ENCODE data around the gene HMGXB4.

The HMGXB4 gene

GRCh38 chr22:35250156-35250555 lies 7.1 kb upstream of the HMGXB4 start:
- Histone ChIP-seq H4K20me1 (no peaks in the 10 kb centered on the region), H3K27me3 (no peaks in the 10 kb centered on the region), H3K27ac (no peak overlapping the region), H3K4me1 (no peaks in the 10 kb centered on the region), H3K4me3 (no peak overlapping the region), H3K9ac (no peak overlapping the region), H3K9me3 (no peaks in the 10 kb centered on the region), H3K36me3 (no peaks in the 10 kb centered on the region), H3K4me2 (no peak overlapping the region)
- TF ChIP-seq Cebpa-rat (IDR thresholded peaks at IDR 0.05): no peak

DNA sequence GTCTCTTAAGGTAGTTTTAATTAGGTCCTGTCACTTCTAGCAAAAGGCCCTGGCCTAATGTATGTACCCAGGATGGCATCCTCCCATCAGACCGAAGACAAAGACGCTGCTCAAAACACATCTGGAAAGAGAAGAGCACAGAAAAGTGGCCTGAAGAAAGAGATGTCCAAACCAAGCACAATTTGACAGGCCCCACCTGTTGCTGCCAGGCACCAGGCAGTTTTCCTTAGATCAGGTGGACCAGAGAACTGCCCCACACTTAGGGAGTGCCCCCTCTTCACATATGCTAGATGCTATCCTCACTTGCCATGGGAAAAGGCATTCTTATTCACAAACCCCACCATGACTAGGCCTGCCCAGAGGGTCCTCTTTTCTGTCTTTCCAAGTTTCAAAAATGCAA lies 3.3 kb upstream of the HMGXB4 start:
- no peaks in the 10 kb centered on the region for H4K20me1 ChIP-seq
- no peaks in the 10 kb centered on the region for H3K9me3 ChIP-seq
- no peak overlapping the region for H3K4me3 ChIP-seq
- no peak overlapping the region for H3K27ac ChIP-seq
- H3K9ac ChIP-seq: no peak overlapping the region
- no peaks in the 10 kb centered on the region for H3K27me3 ChIP-seq
- H3K4me1 ChIP-seq: peaks cover 15% of the 10 kb centered on the region
- H3K4me2 ChIP-seq: no peak overlapping the region
- no peaks in the 10 kb centered on the region for H3K36me3 ChIP-seq
- no peak for TF ChIP-seq Cebpa-rat (IDR thresholded peaks at IDR 0.05)

GRCh38 chr22:35257002-35257320 lies 332 bp upstream of the HMGXB4 start:
- Histone ChIP-seq H3K36me3 (peaks cover 6% of the 10 kb centered on the region; the same call in 1 of the 2 replicates), H4K20me1 (0 out of 2 replicates have a peak, but pooled peaks cover 4% of the 10 kb centered on the region), H3K4me2 (peak overlapping the region; percentile 91), H3K27ac (peak overlapping the region; percentile 99; the same call in 1 of the 2 replicates), H3K9ac (peak overlapping the region; percentile 99), H3K4me3 (peak overlapping the region; percentile 90), H3K9me3 (no peaks in the 10 kb centered on the region), H3K27me3 (no peaks in the 10 kb centered on the region), H3K4me1 (peaks cover 16% of the 10 kb centered on the region)
- TF ChIP-seq Cebpa-rat (IDR thresholded peaks at IDR 0.05): no peak

DNA sequence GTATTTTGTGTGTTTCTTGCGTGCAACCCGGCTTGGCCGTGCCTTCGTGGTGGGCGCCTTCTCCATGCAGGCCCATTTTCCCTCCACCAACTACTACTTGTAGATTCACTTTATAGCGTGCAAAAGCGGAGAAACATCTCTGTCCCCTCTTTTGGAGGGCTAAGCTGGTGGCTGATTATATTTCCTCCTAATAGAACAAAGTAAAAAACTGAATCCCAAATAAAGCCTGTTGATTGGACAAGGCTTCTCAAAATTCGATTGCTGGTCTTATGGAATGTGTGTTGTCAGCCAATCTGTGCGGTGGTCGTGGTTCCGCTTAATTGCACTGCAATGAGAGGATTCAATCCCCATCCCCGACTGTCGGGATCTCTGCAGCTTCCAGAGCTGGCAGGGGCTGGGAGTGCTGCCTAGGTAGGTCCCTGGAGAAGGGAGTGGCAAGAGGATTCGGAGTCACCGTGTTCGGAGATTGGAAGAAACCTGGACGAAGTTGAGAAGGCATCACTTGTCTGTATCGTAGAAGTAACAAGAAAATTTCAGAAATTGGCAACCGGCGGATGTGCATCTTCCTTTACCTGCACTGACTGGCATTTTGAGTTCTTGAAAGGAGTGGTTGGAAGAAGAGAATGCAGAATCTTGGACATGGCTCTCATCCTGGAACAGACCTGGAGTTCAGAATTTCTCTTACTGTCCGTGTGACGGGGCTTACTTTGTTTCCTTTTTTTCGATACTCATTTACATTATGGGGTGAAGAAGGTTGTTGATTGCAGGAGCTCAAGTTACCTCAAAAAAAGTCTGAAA lies 1.1 kb downstream of the HMGXB4 start:
- no peak for TF ChIP-seq Cebpa-rat (IDR thresholded peaks at IDR 0.05)
- Histone ChIP-seq H3K4me2 (peak overlapping the region; percentile 91), H3K27me3 (no peaks in the 10 kb centered on the region), H3K36me3 (peaks cover 20% of the 10 kb centered on the region), H3K4me1 (peaks cover 16% of the 10 kb centered on the region), H3K9me3 (no peaks in the 10 kb centered on the region), H3K27ac (peak overlapping the region; percentile 99), H3K4me3 (peak overlapping the region; percentile 90), H4K20me1 (0 out of 2 replicates have a peak, but pooled peaks cover 4% of the 10 kb centered on the region), H3K9ac (peak overlapping the region; percentile 99)

DNA sequence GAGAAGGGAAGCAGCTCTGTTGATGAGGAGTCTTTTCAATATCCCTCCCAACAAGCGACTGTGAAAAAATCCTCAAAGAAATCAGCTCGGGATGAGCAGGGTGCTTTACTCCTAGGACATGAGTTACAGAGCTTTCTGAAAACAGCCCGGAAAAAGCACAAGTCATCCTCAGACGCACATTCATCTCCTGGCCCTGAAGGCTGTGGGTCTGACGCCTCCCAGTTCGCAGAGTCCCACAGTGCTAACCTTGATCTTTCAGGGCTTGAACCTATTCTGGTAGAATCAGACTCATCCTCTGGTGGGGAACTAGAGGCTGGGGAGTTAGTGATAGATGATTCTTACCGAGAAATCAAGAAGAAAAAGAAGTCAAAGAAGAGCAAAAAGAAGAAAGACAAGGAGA lies 7.7 kb downstream of the HMGXB4 start:
- Histone ChIP-seq H4K20me1 (peaks cover 16% of the 10 kb centered on the region; the same call in 1 of the 2 replicates), H3K4me2 (no peak overlapping the region), H3K4me3 (no peak overlapping the region), H3K36me3 (peaks cover 84% of the 10 kb centered on the region), H3K9me3 (no peaks in the 10 kb centered on the region), H3K9ac (no peak overlapping the region), H3K27ac (no peak overlapping the region), H3K4me1 (0 out of 2 replicates have a peak, but pooled peaks cover 3% of the 10 kb centered on the region), H3K27me3 (no peaks in the 10 kb centered on the region)
- no peak for TF ChIP-seq Cebpa-rat (IDR thresholded peaks at IDR 0.05)

DNA sequence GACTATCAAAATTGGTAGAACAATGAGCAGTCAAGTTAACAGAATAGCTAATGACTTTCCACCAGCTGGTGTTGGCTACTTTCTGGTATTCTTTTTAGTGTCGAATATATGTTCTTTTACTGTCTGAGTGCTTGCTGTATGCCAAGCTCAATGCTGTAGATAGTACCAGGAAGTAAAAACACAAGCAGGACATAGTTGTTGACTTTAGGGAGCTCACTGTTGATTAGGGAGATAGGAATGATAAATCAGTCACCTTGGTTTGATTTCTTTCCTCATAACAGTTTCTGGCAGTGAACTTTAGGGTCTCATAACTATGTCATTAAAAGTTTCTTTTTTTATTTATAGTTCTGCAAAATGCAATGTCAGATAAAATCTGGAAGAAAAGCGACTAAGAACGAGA lies 9.0 kb downstream of the HMGXB4 start:
- no peaks in the 10 kb centered on the region for H3K27me3 ChIP-seq
- no peak for TF ChIP-seq Cebpa-rat (IDR thresholded peaks at IDR 0.05)
- no peaks in the 10 kb centered on the region for H3K9me3 ChIP-seq
- 0 out of 2 replicates have a peak, but pooled peaks cover 3% of the 10 kb centered on the region for H3K4me1 ChIP-seq
- H4K20me1 ChIP-seq: peaks cover 16% of the 10 kb centered on the region; the same call in 1 of the 2 replicates
- H3K4me2 ChIP-seq: no peak overlapping the region
- H3K36me3 ChIP-seq: peaks cover 96% of the 10 kb centered on the region
- H3K27ac ChIP-seq: no peak overlapping the region
- H3K9ac ChIP-seq: no peak overlapping the region
- no peak overlapping the region for H3K4me3 ChIP-seq

DNA sequence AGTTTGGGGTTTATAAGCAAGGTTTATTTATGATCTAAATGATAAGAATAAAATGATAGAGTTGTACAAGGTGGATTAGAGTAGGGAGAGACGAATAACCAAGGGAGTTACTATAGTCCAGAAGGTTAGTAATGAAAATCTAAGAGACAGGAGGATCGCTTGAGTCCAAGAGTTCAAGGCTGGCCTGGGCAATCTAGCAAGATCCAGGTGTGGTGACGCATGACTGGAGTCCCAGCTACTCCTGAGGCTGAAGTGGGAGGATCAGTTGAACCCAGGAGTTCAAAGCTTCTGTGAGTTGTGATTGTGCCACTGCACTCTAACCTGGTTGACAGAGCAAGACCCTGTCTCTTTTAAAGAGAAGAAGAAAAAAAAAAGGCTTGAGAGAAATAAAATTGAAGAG lies 12.3 kb downstream of the HMGXB4 start:
- H3K27me3 ChIP-seq: no peaks in the 10 kb centered on the region
- peaks cover 97% of the 10 kb centered on the region for H3K36me3 ChIP-seq
- TF ChIP-seq Cebpa-rat (IDR thresholded peaks at IDR 0.05): no peak
- no peak overlapping the region for H3K27ac ChIP-seq
- H3K4me2 ChIP-seq: no peak overlapping the region
- H4K20me1 ChIP-seq: peaks cover 16% of the 10 kb centered on the region; the same call in 1 of the 2 replicates
- H3K4me3 ChIP-seq: no peak overlapping the region
- H3K9ac ChIP-seq: no peak overlapping the region
- no peaks in the 10 kb centered on the region for H3K9me3 ChIP-seq
- 0 out of 2 replicates have a peak, but pooled peaks cover 3% of the 10 kb centered on the region for H3K4me1 ChIP-seq

DNA sequence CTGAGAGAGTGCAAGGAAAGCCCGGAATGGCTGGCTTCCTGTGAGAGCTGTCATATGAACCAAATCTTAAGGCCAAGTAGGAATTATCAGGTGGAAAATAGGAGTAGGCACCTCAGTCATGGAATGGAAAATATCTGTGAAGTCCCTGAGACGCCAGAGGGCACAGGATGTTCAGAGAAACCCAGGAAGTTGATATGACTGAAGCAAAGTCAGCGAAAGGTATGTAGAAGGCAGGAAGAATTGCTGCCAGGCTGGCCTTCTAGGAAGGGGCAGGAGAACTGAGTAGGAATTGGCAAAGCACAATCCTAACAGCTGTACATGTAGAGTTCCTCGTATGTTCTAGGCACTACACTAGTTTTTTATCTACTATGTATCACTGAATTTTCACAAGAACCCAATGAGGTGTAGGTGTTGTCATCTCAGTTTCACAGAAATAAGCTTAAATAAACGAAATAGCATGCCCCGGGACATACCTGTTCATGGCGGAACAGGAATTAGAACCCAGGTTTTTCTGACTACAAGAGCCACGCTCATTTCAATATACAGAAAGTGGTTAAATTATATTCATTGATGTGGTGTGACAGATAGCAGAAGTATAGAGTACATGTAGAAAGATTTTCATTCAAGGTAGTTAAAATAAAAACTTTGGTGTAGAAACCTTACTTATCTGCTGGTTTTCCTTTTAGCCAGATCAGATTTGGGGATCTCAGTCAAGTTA lies 17.0 kb downstream of the HMGXB4 start:
- H3K4me3 ChIP-seq: no peak overlapping the region

GRCh38 chr22:35275580-35275979 lies 18.3 kb downstream of the HMGXB4 start:
- no peak for TF ChIP-seq Cebpa-rat (IDR thresholded peaks at IDR 0.05)
- Histone ChIP-seq H3K4me3 (no peak overlapping the region), H3K9ac (no peak overlapping the region), H3K27me3 (no peaks in the 10 kb centered on the region), H4K20me1 (peaks cover 6% of the 10 kb centered on the region; the same call in 1 of the 2 replicates), H3K27ac (no peak overlapping the region), H3K4me2 (no peak overlapping the region), H3K36me3 (peaks cover 97% of the 10 kb centered on the region), H3K4me1 (no peaks in the 10 kb centered on the region), H3K9me3 (no peaks in the 10 kb centered on the region)

More for the DNA sequence above, 17.0 kb downstream of the HMGXB4 start:
- Histone ChIP-seq H3K27me3 (no peaks in the 10 kb centered on the region), H3K27ac (no peak overlapping the region), H3K36me3 (peaks cover 97% of the 10 kb centered on the region), H3K9me3 (no peaks in the 10 kb centered on the region), H3K4me2 (no peak overlapping the region), H4K20me1 (no peaks in the 10 kb centered on the region; the same call in 1 of the 2 replicates), H3K4me1 (no peaks in the 10 kb centered on the region), H3K9ac (no peak overlapping the region)
- no peak for TF ChIP-seq Cebpa-rat (IDR thresholded peaks at IDR 0.05)

DNA sequence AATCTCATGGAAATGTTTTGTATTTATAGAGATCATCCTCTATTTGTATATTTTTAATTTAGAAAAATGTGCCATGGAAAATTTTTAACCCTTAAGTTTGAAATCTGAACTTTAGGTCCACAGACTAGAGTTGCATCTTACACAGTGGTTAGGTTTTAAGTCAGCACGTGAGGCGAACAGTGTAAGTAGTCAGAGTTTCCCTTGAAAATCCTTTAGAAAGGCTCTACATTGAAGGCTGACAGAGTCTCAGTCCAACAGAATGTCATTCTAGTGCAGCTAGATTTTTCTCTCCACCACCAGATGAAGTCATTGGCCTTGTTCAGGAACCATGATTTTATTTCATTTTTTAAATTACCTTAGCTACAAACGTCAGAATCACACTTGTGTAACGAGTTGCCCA lies 18.7 kb downstream of the HMGXB4 start:
- no peak for TF ChIP-seq Cebpa-rat (IDR thresholded peaks at IDR 0.05)
- H3K9me3 ChIP-seq: no peaks in the 10 kb centered on the region
- no peak overlapping the region for H3K27ac ChIP-seq
- peaks cover 97% of the 10 kb centered on the region for H3K36me3 ChIP-seq
- no peak overlapping the region for H3K4me2 ChIP-seq
- no peaks in the 10 kb centered on the region for H3K4me1 ChIP-seq
- H3K4me3 ChIP-seq: no peak overlapping the region
- peaks cover 9% of the 10 kb centered on the region; the same call in 1 of the 2 replicates for H4K20me1 ChIP-seq
- H3K27me3 ChIP-seq: no peaks in the 10 kb centered on the region
- no peak overlapping the region for H3K9ac ChIP-seq
